ENCODE data around the gene SLC6A20.

The SLC6A20 gene

GRCh38 chr3:45748068-45748467 lies 48.3 kb downstream of the SLC6A20 start:
- TF ChIP-seq ZFX (IDR thresholded peaks at IDR 0.05) (no peak), CTCF (conservative IDR thresholded peaks at IDR 0.05) (no peak)

GRCh38 chr3:45746777-45747622 lies 49.3 kb downstream of the SLC6A20 start:
- H3K27ac ChIP-seq: no peak overlapping the region
- TF ChIP-seq CTCF (conservative IDR thresholded peaks at IDR 0.05) (no peak), ZFX (IDR thresholded peaks at IDR 0.05) (no peak)

More at GRCh38 chr3:45748068-45748467, 48.3 kb downstream of the SLC6A20 start:
- H3K27ac ChIP-seq: no peak overlapping the region

- no peak overlapping the region for H3K27ac ChIP-seq
- TF ChIP-seq ZFX (IDR thresholded peaks at IDR 0.05): no peak
- TF ChIP-seq CTCF (conservative IDR thresholded peaks at IDR 0.05): no peak
These were observed 50.1 kb downstream of the SLC6A20 start for GRCh38 chr3:45746165-45746776.

- no peak for TF ChIP-seq ZFX (IDR thresholded peaks at IDR 0.05)
- no peak for TF ChIP-seq CTCF (conservative IDR thresholded peaks at IDR 0.05)
- H3K27ac ChIP-seq: no peak overlapping the region
These were observed 53.8 kb downstream of the SLC6A20 start for GRCh38 chr3:45742461-45743089.

GRCh38 chr3:45741742-45742460 lies 54.4 kb downstream of the SLC6A20 start:
- no peak for TF ChIP-seq ZFX (IDR thresholded peaks at IDR 0.05)
- TF ChIP-seq CTCF (conservative IDR thresholded peaks at IDR 0.05): no peak
- no peak overlapping the region for H3K27ac ChIP-seq

- TF ChIP-seq CTCF (conservative IDR thresholded peaks at IDR 0.05) (no peak), ZFX (IDR thresholded peaks at IDR 0.05) (no peak)
- H3K27ac ChIP-seq: no peak overlapping the region
These were observed 55.1 kb downstream of the SLC6A20 start for GRCh38 chr3:45741247-45741646.
